Neuron (in vitro differentiated cells): ENCODE results near the gene BACH2.

Experiments
- H2AFZ ChIP-seq: one replicate; pipeline ENCODE4 v1.6.1; 2013; ENCODE audit warnings: low read depth, mild to moderate bottlenecking, inconsistent platforms, low read length, moderate library complexity
- H3K27me3 ChIP-seq: one replicate; pipeline ENCODE4 v1.6.1; 2013; ENCODE audit warnings: low read length; ENCODE audit not compliant: insufficient read depth
- H3K36me3 ChIP-seq: one replicate; pipeline ENCODE4 v1.6.1; 2013; ENCODE audit warnings: low read length; ENCODE audit not compliant: insufficient read depth
- H3K4me1 ChIP-seq: one replicate; pipeline ENCODE4 v1.6.1; 2013; ENCODE audit warnings: low read length; ENCODE audit not compliant: insufficient read depth
- H3K4me3 ChIP-seq: 2 replicates; pipeline ENCODE4 v1.5.1; 2013; ENCODE audit warnings: mild to moderate bottlenecking, low read length, moderate library complexity
- H3K9me3 ChIP-seq: one replicate; pipeline ENCODE4 v1.6.1; 2013; ENCODE audit warnings: low read length

Gene BACH2

DNA sequence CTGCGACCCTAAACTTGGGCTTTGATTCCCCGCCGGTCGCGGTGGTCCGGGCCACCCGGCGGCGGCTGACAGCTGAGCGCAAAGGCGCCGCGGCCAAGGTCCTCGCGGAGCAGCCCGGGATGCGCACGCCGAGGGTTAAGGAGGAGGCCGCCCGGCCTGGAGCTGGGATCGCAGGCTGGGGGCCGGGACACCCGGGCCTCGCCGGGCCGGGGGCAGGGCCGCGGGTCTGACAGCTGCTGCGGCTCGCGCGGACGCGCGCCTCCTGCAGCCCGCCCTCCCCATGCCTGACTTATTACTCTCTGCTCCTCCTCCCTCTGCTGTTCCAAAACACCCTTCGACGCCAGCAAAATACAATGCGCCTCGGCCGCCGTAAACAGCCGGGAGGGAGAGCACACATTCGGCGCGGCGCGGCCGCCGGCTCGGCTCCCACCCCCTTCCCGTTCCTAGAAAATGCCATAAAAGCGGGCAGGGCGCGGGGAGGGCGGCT lies 746 bp downstream of the BACH2 start:
- Histone ChIP-seq H3K27me3 (no peaks in the 10 kb centered on the region), H2AFZ (peak overlapping the region; percentile 53), H3K4me3 (peak overlapping the region; percentile 90), H3K36me3 (no peaks in the 10 kb centered on the region), H3K9me3 (no peaks in the 10 kb centered on the region), H3K4me1 (peaks cover 58% of the 10 kb centered on the region)

DNA sequence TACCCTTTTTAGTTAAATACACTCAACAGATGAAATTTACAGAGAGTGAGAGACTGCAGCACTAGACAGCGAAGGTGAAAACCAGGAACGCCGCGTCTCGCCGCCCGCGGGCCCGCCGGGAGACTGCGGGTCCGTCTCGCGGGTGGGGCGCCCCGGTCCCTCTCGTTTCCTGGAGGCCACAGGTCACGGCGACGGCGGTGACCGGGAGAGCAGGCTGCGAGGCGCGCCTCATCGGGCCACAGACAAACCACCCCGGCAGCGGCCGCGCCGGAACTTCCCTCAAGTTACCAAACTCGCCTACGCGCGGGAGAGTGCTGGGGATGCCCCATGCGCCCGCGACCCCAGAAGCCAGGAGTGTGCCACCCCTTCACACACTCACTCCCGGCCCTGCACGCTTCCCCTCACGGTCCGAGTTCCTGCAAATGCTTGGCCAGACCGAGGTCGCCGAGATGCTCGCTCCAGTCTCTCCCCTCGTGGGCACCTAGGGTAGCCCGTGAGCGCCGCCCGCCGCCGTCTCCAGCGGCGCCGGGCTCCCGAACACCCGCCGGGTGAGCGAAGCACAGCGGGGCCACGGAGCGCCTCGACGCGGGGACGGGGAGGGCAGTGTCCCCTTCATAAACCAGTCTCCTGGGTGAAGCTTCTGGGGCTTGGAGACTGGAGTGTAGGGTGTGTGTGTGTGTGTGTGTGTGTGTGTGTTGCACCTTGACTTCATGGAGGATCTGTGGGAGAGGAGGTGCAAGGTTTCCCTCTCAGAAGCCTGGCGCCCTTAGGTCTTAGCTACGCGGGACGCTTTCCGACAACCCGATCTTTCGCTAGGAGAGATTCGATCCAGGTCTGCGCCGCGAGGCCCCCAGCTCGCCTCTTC lies 1.4 kb downstream of the BACH2 start:
- H3K9me3 ChIP-seq: no peaks in the 10 kb centered on the region
- H2AFZ ChIP-seq: peak overlapping the region; percentile 53
- no peaks in the 10 kb centered on the region for H3K27me3 ChIP-seq
- H3K4me1 ChIP-seq: peaks cover 65% of the 10 kb centered on the region
- peak overlapping the region; percentile 90 for H3K4me3 ChIP-seq
- H3K36me3 ChIP-seq: no peaks in the 10 kb centered on the region

- H3K4me1 ChIP-seq: peaks cover 68% of the 10 kb centered on the region
- H3K4me3 ChIP-seq: peak overlapping the region; percentile 90
- no peak overlapping the region for H2AFZ ChIP-seq
- H3K9me3 ChIP-seq: no peaks in the 10 kb centered on the region
- no peaks in the 10 kb centered on the region for H3K27me3 ChIP-seq
- no peaks in the 10 kb centered on the region for H3K36me3 ChIP-seq
Measured at GRCh38 chr6:90294614-90294988, 2.0 kb downstream of the BACH2 start.

- Histone ChIP-seq H3K4me3 (peak overlapping the region; percentile 90), H3K9me3 (no peaks in the 10 kb centered on the region), H2AFZ (no peak overlapping the region), H3K4me1 (peaks cover 68% of the 10 kb centered on the region), H3K36me3 (no peaks in the 10 kb centered on the region), H3K27me3 (no peaks in the 10 kb centered on the region)
Measured at GRCh38 chr6:90294008-90294511, 2.6 kb downstream of the BACH2 start.

DNA sequence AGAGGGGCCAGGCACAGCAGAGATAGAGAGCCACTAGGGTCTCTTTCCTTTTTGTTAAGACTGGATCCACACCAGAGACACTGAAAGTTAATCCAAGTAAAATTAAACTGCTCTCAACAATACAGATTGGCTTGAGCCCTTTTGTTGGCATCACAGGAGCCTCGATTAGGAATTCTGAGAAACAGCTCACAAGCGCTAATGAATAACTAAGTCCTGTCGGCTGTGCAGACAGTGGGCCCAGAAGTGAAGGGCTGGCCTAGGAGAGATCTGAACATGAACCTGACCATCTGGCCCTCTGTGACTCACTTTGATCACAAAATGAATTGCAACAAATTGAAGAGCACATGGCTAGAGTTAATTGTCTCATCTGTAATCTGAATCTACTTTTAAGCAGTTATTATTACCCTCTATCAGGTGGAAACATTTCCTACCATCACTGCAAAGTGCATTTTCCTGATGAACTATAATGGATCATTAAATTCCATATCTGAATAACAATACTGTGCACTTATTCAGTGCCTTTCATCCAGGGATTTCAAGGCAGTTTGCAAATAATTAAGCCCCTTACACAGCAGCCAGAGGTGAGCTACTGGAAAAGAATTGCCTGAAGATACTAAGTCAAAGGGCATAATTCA lies 3.2 kb downstream of the BACH2 start:
- peak overlapping the region; percentile 90 for H3K4me3 ChIP-seq
- peaks cover 70% of the 10 kb centered on the region for H3K4me1 ChIP-seq
- no peaks in the 10 kb centered on the region for H3K36me3 ChIP-seq
- no peak overlapping the region for H2AFZ ChIP-seq
- H3K27me3 ChIP-seq: no peaks in the 10 kb centered on the region
- H3K9me3 ChIP-seq: no peaks in the 10 kb centered on the region

DNA sequence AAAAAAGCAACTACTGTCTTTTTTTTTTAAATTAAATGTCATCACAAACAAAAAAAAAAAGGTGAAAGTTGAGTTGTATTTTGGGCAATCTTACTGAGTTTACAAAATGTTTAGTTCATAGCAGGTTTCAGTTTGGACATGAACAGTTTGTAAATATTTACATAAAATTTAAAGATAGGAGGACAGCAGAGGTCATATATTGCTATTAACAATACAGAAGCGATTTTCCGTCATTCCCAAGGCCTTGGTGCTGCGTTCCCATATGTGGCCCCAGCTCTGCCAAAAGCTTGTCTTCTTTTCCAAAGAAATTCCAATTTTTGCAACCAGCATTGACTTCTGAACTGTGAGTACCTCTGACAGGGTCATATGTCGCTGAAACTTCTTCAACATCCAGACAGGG lies 5.1 kb downstream of the BACH2 start:
- Histone ChIP-seq H3K27me3 (no peaks in the 10 kb centered on the region), H3K36me3 (no peaks in the 10 kb centered on the region), H3K4me1 (peaks cover 59% of the 10 kb centered on the region), H3K9me3 (no peaks in the 10 kb centered on the region), H3K4me3 (no peak overlapping the region), H2AFZ (no peak overlapping the region)

- Histone ChIP-seq H3K27me3 (no peaks in the 10 kb centered on the region), H2AFZ (no peak overlapping the region), H3K9me3 (no peaks in the 10 kb centered on the region), H3K4me1 (peaks cover 65% of the 10 kb centered on the region), H3K36me3 (no peaks in the 10 kb centered on the region), H3K4me3 (no peak overlapping the region)
Measured at GRCh38 chr6:90290811-90291420, 5.7 kb downstream of the BACH2 start.

DNA sequence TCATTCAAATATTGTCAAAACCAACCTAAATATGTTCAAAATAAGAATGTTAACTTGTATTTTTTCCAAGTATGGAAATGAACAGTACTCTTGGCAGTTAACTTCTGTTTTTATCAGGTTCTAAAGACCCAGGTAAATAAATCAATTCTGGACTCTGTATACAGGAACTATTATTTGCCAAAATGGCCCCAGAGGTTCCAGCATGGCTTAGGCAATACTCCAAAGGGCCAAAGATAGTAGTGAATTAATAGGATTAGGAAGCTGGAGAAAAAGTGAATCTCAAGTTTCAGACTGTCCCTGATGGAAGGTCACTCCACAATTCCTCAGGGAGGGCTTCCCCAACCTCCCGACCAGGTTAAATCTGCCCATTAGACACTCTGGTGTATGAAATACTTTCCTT lies 6.7 kb downstream of the BACH2 start:
- H3K4me3 ChIP-seq: no peak overlapping the region
- H2AFZ ChIP-seq: no peak overlapping the region
- H3K9me3 ChIP-seq: no peaks in the 10 kb centered on the region
- H3K36me3 ChIP-seq: no peaks in the 10 kb centered on the region
- peaks cover 73% of the 10 kb centered on the region for H3K4me1 ChIP-seq
- H3K27me3 ChIP-seq: no peaks in the 10 kb centered on the region

DNA sequence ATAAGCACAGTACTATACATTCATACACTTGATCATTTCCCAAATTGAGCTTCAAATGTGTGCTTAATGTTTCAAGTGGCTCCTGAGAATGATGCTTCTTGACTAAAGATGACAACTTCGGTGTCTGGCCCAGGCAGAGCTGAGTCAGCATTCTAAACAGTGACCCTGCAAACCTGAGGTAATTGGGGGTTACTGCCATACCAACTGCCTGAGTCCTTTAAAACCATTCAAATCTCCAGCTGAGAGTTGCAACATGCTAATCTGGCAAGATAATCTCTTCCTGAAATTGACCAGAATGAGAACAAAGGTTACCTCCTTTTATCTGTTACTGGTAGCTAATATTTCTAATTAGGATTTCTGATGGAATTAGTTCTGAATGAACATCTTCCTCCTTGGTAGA lies 8.2 kb downstream of the BACH2 start:
- Histone ChIP-seq H3K36me3 (no peaks in the 10 kb centered on the region), H2AFZ (no peak overlapping the region), H3K27me3 (no peaks in the 10 kb centered on the region), H3K4me1 (peaks cover 68% of the 10 kb centered on the region), H3K9me3 (no peaks in the 10 kb centered on the region), H3K4me3 (no peak overlapping the region)

DNA sequence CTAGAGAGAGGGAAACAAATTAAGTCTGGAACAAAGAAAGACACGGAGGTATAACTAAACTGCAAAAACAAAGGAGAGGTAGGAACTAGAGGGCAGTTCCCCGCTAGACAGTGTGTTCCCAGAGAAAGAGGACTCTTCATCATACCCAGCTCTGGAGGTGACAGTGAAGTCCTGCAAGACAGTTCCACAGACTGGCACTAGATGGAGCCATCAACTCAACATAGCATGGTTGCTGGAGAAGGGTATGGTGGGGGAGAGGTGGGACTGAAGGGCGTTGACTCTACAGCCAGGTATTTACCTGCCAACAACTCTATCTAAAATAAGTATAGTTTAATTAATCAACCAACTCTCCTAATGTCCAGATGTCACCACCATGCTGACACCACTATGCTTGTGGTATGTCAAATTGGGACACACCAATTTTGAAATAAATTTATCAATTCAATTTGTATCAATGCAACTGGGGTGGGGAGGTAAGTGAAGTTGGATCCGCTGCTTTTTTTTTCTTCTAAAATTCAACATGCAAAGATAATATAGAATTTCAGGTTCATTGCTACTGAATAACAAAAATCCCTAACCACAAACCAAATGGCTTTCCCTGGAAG lies 9.7 kb downstream of the BACH2 start:
- Histone ChIP-seq H3K4me3 (no peak overlapping the region), H3K27me3 (no peaks in the 10 kb centered on the region), H2AFZ (no peak overlapping the region), H3K9me3 (no peaks in the 10 kb centered on the region), H3K36me3 (no peaks in the 10 kb centered on the region), H3K4me1 (peaks cover 54% of the 10 kb centered on the region)

DNA sequence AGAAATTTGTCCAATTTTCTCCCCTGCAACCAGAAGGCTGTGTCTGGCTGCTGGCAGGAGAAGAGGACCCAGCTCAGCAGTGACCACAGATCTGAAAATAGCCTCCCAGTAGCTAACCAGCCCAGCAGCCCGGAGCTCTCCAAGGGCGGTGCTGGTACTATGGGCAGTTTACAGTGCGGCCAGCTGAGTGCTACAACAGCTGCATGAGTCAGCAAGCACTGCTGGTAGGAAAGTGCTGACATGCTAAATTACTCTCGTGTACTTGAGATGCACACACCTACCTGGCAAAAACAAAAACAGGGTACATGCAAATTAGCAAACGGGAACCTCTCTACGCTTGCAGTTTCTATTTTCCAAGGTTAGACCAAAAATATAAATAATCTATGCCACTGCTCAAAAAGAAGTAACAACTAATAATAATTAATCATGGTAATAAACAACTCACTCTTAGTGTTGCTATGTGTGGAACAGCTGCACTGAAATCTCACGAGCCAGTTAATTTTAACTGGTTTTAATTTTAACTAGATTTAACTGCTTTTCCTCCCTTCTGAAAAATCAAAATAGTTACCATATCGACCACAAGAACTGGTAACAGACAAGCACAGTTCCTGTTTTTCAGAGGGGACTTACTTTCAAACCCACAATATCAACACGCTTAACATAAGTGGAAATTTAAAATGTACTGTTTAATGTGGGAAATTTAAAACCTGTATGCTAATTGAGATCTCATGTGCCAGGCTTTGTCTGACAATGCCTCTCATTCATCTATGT lies 10.8 kb downstream of the BACH2 start:
- Histone ChIP-seq H3K4me3 (peak overlapping the region; percentile 41), H3K27me3 (no peaks in the 10 kb centered on the region), H2AFZ (no peak overlapping the region), H3K9me3 (no peaks in the 10 kb centered on the region), H3K4me1 (peaks cover 42% of the 10 kb centered on the region), H3K36me3 (no peaks in the 10 kb centered on the region)

DNA sequence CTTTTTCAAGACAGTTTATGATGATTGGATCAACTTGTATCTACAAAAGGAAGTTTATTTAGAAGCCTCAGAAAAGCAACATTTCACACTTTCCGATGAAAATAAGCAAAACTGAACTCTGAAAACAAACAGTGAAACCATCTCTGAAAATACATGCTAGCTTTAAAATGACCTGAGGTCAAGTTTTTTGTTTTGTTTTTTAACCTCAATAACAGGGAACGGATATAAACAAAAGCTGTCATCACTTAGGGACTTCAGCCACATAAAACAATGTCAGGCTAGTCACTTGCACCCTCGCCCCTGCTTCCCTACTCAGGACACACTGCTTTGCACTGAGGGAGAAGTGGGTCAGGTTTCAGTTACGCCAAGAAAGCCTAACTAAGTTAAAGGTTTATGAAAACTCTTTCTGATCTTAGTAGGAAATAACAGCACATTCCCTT lies 11.6 kb downstream of the BACH2 start:
- Histone ChIP-seq H3K4me3 (peak overlapping the region; percentile 41), H3K36me3 (no peaks in the 10 kb centered on the region), H2AFZ (no peak overlapping the region)

More for the DNA sequence above, 11.6 kb downstream of the BACH2 start:
- H3K4me1 ChIP-seq: peaks cover 34% of the 10 kb centered on the region
- no peaks in the 10 kb centered on the region for H3K27me3 ChIP-seq
- no peaks in the 10 kb centered on the region for H3K9me3 ChIP-seq
